OCI-LY7 (cell line): ENCODE data around the gene CELF2.

Source experiments
- CTCF ChIP-seq: fragments of 200-600 bp; sonication (generic); conservative IDR thresholded peaks from 2 replicates; pipeline ENCODE4 v1.5.1; 2014; ENCODE audit warnings: mild to moderate bottlenecking, antibody characterized with exemption, low read length, moderate library complexity, mixed read lengths
- EZH2phosphoT487 ChIP-seq: fragments of 200-600 bp; sonication (generic); IDR thresholded peaks from 2 replicates; pipeline ENCODE4 v1.6.1; 2018; ENCODE audit warnings: low read depth, borderline replicate concordance, mild to moderate bottlenecking, mixed run types, antibody characterized with exemption, low read length, moderate library complexity, mixed read lengths

- TF ChIP-seq CTCF (no peak), EZH2phosphoT487 (no peak)
Measured at GRCh38 chr10:11207560-11207844, 189.8 kb downstream of the CELF2 start.
